OCI-LY1 (cell line): Measurements from ENCODE around the gene DYNLT4.

ENCODE experiments used
- CTCF ChIP-seq: fragments of 200-600 bp; sonication (generic), shearing (Covaris generic); IDR thresholded peaks from 2 replicates; pipeline ENCODE4 v1.5.1; 2017; ENCODE audit warnings: mild to moderate bottlenecking, antibody characterized with exemption, low read length, moderate library complexity, mixed read lengths
- EZH2 ChIP-seq: fragments of 200-600 bp; sonication (generic), shearing (Covaris generic); IDR thresholded peaks from 2 replicates; pipeline ENCODE4 v1.8.0; 2017; ENCODE audit warnings: borderline replicate concordance, mixed run types, mild to moderate bottlenecking, antibody characterized with exemption, low read length, moderate library complexity, mixed read lengths

- no peak; the same call in 1 of the 2 replicates for TF ChIP-seq CTCF
- TF ChIP-seq EZH2: no peak
Measured at GRCh38 chr1:44805311-44806024, 1.7 kb downstream of the DYNLT4 start.
